ENCODE measurements around the gene CFAP46.

Gene CFAP46

DNA sequence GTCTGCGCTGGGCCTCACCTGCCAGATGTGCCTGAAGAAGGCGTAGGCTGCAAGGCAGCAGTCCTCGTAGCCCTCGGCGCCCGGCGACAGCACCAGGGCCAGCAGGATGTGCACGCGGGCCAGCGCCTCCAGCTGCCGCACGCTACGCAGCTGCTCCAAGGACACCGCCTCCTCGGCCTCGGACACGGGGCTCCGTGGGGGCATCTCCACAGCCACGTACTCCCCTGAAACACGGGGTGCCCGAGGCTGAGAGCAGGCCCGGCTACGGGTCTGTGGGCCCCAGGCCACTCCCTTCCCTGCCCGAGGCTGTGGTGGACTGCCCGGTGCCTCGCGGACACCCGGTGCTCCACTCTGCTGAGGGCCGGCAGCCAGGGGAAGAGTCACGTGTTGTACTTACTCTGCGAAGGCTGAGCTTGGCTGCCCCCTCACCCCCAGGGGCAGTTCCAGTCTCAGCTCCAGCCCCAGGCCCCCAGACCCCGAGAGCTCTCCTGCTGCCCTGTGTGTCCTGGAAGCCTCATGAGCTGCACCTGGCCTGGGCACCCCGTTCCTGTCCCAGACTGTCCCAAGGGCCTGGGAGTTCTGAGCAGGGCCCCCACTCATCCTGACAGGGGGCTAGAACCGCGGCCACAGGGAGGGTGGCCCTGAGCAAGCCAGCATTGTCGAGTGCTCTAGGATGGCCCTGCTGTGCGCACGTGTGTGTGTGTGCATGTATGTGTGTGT lies 62.8 kb downstream of the CFAP46 start:
- DNase-seq = no peak

DNA sequence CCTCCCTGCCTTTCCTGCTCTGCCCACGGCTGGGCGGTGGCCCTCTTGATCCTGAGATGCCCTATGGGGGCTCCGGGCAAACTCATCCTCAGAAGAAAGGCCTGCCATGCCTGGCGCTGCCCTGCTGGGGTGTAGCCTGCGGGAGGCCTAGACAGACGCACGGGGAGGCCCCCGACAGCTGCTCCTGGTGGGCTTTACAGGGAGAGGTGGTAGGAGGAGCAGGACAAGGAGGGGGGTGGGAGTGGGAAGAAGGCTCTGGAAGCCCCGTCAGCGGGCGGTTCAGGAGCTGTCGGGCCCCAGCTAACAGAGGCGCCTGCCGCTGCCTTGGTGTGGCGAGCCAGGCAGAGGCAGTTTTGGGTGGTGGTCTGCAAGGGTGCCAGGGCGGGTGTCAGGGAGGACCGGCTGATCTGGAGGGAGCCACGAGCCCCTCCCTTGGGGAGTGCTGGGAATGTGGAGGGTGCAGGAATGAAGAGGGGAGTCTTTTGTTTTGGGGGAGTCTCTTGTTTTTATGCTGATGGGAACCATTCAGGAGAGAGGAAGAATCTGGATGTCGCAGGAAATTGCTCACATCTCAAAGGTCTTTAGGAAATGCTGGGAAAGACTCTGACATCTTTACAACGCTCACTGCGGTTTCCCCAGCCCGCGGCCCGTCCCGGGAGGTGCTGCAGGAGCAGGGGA lies 63.5 kb downstream of the CFAP46 start:
- DNase-seq = no peak

DNA sequence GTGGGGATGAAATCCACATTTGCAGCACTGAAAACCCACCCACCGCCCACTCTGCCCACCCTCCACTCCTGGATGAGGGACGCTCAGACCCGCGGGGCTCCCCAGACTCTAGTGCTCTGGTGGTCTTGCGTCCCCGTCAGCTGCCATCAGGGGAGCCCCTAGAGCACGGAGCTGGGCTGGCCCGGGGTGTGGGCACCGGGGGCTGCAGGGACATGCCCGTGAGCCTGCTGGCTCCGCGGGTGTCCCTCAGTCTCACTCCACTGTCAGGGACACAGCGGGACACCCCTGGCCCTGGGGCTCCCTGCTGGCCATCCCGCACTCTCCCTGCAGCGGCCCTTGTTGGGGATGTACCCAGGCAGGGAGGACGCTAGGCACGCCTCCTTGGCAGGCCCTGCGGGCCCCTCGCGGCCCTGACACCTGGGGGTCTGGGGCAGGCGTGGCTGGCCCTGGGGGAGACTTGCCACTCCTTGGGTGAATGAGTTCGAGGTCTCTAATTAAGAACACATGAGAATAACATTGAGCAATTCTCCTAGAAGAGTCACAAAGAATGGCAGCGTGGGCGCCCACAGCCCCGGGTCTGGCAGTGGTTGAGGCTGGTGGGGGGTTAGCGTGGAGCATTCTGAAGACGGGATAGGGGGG lies 64.2 kb downstream of the CFAP46 start:
- DNase-seq = no peak

GRCh38 chr10:132877473-132877872 lies 64.9 kb downstream of the CFAP46 start:
- no peak for DNase-seq

GRCh38 chr10:132876993-132877431 lies 65.4 kb downstream of the CFAP46 start:
- DNase-seq = no peak

- DNase-seq = no peak
These were observed 66.1 kb downstream of the CFAP46 start for GRCh38 chr10:132876131-132876860.

GRCh38 chr10:132875435-132875834 lies 66.9 kb downstream of the CFAP46 start:
- no peak for DNase-seq

DNA sequence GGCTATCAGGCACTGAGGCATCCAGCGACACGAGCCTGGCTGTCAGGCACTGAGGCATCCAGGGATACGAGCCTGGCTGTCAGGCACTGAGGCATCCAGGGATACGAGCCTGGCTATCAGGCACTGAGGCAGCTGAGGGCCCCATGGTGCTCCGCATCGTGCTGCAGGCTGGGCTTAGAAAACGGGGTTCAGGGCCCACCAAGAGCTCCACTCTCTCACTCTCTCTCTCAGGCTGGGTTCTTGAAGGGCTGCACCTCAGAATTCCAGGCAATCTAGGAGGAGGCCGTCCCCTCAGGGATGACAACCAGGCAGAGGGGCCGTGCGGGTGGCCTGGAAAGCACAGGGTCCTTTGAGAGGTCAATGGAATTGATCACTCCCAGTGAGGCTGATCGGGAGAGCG lies 69.0 kb downstream of the CFAP46 start:
- DNase-seq = no peak

- DNase-seq = no peak
These were observed 69.7 kb downstream of the CFAP46 start for GRCh38 chr10:132872658-132873057.

DNA sequence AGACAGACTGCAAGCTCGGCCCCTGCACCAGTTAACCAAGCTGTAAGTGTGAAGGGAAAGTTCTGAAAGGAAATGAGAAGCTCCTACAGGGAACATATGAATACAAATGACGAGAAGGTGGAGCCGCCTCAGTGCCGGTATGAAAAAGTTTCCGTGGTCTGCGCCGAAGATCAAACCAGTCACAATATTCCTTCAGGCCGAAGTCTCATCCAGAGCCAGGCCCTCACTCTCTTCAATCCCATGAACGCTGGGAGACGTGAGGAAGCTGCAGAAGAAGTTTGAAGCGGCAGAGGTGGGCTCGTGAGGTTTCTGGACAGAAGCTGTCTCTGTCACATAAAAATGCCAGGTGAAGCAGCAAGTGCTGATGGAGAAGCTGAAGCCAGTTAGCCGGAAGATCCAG lies 71.9 kb downstream of the CFAP46 start:
- DNase-seq = no peak

DNA sequence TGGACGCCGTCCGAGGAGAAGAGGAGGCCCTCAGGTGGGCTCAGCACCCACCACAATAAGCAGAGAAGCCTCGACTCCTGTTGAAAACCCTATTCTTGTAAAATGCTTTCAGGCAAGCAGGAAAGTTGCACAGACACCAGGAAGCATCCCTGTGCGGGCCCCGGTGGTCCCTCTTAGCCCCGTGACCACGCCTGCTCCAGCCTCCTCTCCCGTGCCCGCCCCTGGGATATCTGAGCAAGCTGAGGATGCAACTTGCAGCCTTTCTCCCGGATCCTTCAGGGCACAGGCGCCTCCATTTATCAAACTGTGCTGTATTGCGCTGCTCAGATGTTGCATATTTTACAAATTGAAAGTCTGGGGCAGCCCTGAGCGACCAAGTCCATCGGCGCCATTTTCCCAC lies 72.7 kb downstream of the CFAP46 start:
- no peak for DNase-seq

GRCh38 chr10:132868995-132869394 lies 73.4 kb downstream of the CFAP46 start:
- DNase-seq = no peak

GRCh38 chr10:132867801-132868644 lies 74.3 kb downstream of the CFAP46 start:
- no peak for DNase-seq

GRCh38 chr10:132866601-132867381 lies 75.6 kb downstream of the CFAP46 start:
- no peak for DNase-seq

DNA sequence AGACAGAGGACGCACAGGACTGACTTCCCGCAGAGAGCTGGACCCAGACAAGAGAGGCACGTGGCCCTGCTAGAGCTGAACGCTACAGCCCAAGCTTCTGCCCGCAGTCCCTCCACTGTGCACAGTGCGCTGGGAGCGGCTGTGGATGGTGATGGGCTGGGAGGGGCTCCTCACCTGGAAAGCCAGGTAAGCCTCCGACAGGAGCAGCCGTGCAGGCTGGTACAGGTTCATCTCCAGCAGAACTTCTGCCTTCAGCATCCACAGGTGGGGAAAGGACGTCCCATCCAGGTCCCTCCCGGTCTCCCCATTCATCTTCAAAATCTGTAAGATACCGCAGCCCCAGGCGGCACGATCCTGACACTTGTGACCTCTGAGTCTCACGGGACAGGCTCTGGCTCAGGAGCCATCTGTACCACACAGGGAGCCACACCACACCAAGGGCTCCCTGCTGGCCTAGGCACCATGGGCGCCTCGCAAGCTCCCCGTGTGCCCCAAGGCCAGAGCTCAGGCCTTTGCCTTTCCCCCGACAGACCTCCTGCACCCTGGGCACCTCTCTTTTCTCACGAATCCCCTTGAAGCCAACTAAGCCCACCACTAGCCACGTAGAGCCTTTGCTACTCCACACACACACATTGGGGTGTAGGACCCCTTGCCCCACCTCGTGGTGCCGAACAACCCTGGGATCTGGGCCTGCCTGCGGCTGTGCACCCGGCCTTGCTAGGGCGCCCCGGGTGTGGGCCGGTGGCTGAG lies 76.3 kb downstream of the CFAP46 start:
- DNase-seq = no peak

- DNase-seq = no peak
These were observed 77.2 kb downstream of the CFAP46 start for GRCh38 chr10:132865171-132865631.

GRCh38 chr10:132862485-132863420 lies 79.6 kb downstream of the CFAP46 start:
- no peak for DNase-seq

DNA sequence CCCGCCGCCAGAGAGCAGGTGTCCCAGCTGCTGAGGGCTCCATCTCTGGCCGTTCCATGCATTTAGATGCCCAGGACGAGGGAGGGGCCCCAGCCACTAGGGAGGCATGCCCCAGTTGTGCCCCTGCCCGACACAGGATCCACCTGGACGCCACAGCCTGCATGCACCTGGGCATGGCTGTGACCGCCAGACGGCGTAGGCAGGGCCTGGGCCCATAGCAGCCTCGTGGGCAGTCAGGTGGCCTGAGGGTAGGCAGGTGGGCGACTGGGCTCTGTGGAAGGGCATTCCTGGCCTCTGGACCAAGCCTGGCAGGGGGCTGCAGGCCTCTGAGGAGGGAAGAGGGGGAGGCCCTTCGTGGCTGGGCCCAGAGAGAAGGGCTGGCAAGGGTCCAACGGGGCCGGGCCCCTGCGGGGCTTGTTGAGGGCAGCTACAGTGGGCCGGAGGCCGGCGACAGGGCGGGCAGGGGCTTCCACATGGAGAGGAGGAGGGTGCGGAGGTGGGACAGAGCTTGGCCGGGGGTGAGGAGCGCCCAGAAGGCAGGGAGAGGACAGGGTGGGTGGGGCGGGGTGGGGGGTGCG lies 80.4 kb downstream of the CFAP46 start:
- no peak for DNase-seq

- DNase-seq = no peak
These were observed 81.2 kb downstream of the CFAP46 start for GRCh38 chr10:132861116-132861691.

Measured in NCI-H774 (cell line).